GM21528 (cell line): Measurements from ENCODE around the gene CRACR2A.

Experiments
- ATAC-seq: cut with Tn5 transposase; IDR thresholded peaks from one replicate; pipeline ENCODE4 v1.9.1; 2021; ENCODE audit warnings: mild to moderate bottlenecking, moderate library complexity; ENCODE audit not compliant: unreplicated experiment, low FRiP score

CRACR2A gene, protein sequence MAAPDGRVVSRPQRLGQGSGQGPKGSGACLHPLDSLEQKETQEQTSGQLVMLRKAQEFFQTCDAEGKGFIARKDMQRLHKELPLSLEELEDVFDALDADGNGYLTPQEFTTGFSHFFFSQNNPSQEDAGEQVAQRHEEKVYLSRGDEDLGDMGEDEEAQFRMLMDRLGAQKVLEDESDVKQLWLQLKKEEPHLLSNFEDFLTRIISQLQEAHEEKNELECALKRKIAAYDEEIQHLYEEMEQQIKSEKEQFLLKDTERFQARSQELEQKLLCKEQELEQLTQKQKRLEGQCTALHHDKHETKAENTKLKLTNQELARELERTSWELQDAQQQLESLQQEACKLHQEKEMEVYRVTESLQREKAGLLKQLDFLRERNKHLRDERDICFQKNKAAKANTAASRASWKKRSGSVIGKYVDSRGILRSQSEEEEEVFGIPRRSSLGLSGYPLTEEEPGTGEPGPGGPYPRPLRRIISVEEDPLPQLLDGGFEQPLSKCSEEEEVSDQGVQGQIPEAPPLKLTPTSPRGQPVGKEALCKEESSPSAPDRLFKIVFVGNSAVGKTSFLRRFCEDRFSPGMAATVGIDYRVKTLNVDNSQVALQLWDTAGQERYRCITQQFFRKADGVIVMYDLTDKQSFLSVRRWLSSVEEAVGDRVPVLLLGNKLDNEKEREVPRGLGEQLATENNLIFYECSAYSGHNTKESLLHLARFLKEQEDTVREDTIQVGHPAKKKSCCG

DNA sequence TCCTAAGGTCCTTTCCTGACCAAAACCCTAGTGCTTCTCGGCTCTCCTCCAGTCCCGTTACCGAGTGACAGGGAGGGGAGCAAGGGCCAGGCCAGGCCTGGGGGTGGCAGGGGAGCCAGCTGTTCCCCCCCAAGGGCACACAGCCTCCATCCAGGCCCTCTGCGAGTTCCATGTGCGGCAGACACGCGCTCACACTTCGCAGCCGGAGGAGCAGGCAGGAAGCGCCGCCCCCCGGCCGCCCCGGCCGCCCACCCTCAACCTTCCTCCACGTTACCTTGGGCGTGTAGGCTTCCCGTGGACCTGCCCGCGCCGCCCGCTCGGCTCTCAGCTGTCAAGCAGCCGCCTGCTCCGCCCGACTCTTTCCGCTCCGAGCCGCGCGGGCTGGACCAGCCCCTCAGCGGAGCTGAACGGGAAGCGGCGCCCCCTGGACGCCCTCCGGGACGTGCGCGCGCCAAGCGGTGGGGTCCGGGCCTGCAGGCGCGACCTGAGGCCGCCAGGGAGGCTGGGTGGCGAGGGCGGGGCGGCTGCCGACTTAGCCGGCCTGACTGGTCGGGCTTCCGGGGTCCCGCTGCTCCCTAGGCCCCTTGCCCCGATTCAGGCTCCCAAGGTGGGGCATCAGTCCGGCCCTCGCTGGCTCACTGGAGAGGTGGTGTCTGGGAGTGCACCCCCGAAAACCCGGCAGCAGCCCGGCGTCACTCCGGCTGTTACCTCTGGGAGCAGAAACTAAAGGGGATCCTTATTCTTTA lies at the start of gene CRACR2A:
Gene CRACR2A (minus strand): TSS at position 369 of the 746 bp plus-strand sequence. CDS start 56,110 bp downstream, outside the sequence.
- peak; percentile 73 for ATAC-seq

DNA sequence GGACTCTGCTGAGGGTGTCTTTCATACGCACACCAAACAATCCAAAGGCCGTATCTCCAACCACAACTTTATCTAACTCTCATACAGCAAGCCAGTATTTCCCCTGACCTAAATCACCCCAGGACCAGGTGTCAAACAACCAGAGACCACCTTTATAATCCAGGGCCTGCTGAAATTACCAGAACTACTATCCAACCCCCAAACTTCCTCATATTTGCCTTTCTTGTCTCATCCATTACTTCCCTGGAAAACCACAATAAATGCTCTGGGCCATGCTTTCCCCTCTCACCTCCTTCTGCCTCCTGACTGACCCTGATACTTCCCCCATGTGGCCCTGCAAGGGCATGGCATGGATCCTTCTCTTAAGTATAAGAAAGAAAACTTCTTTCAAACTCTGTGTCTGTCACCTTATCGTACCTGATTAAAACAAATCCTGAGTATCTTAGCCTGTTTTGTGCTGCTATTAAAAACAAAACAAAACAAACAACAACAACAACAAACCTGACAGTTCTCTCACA lies 44.7 kb upstream of the CRACR2A start:
- no peak for ATAC-seq

DNA sequence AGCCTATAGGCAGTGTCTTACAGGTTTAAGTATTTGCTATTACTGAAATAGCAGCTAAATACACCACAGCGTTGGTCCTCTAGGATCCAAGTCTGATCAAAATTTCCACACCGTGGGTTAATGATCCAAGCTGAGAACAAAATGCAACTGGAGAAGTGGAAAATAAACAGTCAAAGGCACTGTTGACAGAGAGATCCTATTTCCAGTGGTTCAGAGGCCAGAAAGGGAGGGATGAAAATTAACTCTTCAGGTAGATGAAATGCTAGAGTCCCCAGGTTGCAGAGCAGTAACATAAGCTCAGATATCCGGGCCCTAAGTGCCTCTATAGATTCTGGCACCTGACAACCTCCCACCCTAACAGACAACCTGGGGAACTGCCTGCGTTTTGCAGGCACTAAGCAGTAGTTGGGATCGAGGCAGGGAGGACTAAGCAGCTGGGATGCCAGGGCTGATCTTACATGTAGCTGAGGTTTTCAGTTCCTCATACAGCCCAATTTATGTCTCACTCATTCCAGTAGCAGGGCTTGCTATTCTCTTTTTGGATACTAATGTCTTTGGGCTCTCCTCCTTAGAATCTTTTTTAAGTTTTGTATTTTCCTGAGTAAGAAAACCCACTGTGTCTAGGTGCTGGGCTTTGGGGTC lies 42.7 kb upstream of the CRACR2A start:
- ATAC-seq: no peak

DNA sequence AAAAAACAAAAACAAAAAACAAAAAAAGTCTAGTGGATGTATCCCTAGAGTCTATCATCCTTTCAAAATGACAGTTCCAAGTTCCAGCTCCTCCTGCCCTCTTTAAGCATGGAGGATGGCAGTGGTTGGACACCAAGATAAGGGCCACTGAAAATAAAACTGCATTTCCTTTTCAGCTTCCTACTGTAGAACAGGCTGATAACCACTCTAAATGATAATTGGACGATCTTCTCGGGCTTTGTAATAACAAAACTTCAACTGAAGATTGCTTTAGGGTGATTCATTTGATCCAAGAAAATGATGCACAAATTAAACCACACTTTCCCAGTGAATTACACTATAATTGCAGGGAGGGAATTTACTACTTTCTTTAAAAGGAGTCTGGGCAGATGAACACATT lies 42.2 kb upstream of the CRACR2A start:
- no peak for ATAC-seq

DNA sequence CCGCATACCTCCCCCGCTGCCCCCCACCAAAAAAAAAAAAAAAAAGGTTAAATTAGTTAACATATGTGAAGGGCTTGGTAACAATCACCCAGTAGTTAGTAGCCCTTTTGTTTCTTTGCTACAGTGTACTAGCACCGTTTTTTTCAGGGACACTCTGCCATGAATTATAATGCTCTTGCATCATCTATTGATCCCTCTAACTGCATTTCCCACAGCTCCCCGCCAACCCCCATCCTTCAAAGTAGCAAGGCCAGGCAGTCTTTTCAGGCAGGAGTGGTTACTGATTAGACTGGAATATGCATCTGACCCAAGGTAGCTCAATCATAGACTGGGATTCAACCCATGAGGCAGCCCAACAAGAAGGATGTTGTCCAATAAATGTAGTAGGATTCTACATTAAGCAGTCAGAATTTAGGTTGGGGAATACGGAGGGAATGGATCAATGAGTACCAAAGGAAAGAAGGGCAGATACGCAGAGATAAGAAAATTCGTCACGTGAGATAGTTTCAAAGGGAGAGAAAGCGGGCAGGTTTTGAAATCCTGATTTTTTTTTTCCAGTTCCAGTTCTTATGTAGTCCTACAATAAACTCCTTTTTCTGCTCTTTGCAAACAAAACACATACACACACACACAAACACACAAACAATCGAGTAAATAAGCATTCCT lies 39.8 kb upstream of the CRACR2A start:
- no peak for ATAC-seq

DNA sequence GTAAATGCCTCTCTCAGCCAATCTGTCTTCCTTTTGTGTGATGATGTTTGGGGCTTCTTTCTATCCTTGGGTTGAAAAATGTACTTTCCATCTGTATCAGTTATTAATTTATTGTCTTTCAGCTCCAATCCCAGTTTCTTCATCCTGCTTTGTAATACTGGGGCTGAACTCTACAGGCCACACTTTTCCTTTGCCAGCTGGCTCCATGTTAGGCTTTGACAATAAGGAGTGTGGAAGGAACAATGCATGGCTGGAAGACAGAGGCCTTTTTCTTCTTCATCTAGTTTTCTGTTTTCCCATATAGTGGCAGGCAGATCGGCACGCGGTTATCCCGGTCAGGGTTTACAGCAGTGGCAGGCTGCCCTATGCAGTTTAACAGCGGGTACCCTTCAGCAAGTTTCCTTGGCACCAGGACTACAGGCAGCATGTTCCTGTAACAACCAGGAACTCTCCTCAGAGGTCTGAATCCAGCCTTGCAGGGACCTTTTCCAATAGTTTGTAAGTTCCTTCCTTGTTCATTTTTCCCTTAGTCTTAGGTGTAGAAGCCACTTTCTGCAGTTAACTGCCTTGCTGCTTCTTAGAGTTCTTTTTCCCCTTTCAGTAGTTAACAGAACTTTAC lies 38.5 kb upstream of the CRACR2A start:
- ATAC-seq: no peak

DNA sequence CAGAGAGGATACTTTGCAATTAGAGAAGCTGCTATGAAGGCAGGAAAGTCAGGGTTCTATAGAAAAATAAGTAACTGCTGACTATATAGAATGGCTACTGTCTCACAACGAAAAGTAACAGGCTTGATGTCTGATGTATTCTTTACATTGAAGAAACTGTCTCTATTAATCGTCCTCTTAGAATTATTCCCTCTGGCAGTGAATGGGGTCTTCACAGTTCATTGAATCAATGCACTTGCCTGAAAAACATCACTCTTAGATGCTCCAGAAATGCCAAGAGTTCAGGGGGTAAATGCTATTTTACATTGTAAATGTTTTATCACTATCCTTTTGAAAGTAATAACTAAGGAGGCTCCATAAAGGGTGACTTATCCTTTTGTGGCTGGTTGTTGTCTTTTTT lies 37.7 kb upstream of the CRACR2A start:
- ATAC-seq: no peak

DNA sequence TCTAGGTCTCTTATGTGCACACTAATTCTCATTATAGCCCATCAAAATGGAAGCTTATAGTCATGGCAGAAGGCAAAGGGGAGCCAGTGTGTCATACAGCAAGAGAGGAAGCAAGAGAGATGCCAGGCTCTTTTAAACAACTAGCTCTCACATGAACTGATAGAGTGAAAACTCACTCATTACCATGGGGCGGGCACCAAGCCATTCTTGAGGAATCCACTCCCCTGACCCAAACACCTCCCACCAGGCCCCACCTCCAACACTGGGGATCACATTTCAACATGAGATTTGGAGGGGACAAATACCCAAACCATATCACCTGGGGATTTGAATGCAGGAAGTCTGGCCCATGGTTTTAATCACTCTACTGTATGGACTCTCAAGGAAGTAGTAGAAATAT lies 36.9 kb upstream of the CRACR2A start:
- ATAC-seq: no peak

DNA sequence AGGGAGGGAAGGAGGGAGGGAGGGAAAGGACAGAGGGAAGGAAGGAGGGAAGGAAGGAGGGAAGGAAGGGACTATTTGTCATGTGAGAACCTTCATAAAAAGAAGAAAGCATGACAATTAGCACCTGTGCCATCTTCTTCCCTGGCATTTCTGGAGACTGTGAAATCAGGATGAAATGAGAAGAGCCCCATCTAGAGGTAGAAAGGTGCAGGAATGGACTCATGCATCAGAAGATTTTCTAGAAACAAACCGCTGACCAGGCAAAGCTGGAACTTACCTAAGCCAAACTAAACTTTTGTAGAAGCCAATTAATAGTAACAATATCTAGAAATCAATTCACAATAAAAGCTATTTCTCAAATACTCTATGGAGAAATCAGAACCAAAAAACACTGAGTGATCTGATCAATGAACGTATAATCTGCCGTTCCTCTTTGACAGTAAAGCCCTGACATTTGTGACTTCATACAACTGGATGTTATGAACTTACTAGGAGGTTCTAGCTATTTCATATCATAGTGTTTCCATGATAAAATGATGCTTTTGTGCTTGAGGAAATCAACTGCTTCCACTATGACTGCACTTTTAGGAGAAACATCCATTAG lies 24.4 kb upstream of the CRACR2A start:
- ATAC-seq: no peak

DNA sequence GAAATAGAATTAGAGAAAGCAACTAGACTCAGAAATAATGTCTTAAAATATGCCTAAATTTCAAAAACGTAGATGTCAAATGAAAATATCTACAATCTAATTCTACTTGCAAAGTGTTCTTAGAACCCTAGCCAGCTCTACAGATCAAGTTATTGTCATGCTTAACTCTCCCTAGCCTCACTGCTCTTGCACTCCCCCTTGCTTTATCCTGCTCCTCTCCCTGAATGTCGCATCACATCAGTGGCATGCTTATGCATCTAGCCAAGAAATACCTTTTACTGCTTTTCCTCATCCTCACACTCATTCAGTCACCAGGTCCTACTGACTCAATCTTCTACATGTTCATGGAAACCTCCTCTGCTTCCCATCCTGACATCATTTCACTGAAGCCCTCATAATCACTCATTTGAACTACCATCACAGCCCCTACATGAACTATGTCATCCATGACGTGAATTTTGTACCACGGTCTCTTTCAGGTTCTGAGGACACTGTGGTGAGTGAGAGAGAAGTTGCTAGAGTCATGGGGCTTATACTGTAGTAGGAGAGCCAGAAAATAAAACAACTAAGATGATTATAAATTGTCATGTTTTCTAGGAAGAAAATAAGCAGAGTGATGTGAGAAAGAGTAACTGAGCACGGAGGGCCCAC lies 22.6 kb upstream of the CRACR2A start:
- ATAC-seq: no peak

DNA sequence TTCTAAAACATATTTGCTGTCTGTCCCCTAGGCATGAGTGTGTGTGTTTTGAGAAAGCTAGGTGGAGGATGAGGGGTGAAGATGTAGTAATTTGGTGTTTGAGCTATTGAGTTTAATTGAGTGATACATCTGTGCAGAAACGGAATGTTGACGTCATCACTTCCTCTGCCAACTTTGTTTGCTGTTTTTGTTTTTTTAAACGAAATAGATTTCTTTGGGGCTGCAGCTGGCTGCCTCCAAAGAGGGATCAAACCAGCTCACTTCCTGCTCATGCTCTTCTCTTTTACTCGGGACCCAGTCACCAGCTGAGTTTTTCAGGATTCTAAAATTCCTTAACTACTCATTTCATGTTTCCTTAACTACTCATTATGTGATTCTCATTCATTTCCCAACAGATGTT lies 19.5 kb upstream of the CRACR2A start:
- no peak for ATAC-seq

DNA sequence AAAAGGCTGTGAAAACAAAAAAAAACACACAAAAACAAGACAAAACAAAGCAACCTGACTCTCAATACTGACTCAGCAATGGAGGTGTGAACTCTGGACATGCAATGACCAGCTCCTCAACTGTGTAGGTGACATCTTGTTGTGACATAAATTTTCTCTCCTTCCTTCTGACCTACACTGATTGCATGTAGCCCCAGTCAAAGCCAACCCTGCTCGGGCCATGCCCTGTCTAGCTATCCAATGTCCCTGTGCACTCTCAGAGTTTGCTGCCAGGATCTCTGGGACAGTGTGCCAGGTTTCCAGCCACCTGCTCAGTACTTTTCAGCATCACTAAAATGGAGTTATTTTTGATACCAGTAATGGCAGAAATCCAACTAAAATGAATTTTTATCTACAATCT lies 18.9 kb upstream of the CRACR2A start:
- no peak for ATAC-seq

DNA sequence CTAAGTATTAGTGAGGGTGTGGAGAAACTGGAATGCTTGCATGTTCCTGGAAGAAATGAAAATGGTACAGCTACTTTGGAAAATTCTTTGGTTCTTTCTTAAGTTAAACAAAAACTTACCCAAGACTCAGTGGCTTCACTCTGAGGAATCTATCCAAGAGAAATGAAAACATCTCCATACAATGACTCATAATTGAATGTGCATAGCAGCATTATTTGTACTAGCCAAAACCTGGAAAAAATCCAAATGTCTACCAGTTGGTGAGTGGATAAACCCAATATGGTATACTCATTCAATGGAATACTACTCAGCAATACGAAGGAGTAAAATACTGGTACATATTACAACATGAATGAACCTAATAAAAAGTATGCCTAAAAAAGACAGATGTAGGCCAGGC lies 18.0 kb upstream of the CRACR2A start:
- ATAC-seq: no peak

DNA sequence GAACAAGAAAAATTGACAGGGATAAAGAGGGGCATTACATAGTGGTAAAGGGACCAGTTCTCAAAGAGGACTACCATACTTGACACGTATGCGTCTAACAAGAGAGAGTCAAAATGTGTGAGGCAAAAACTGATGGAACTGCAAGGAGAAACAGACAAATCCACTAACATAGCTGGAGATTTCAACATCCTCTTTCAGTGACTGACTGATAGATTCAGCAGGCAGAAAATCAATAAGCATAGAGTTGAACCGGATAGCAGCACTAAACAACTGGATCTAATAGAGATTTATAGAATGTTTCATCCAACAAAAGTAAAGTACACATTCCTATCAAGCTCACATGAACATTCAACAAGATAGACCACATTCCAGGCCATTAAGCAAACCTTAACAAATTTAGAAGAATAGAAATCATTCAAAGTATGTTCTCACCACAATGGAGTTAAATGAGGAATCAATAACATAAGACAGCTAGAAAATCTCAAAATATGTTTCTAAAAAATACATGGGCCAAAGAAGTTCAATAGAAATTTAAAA lies 16.1 kb upstream of the CRACR2A start:
- no peak for ATAC-seq

DNA sequence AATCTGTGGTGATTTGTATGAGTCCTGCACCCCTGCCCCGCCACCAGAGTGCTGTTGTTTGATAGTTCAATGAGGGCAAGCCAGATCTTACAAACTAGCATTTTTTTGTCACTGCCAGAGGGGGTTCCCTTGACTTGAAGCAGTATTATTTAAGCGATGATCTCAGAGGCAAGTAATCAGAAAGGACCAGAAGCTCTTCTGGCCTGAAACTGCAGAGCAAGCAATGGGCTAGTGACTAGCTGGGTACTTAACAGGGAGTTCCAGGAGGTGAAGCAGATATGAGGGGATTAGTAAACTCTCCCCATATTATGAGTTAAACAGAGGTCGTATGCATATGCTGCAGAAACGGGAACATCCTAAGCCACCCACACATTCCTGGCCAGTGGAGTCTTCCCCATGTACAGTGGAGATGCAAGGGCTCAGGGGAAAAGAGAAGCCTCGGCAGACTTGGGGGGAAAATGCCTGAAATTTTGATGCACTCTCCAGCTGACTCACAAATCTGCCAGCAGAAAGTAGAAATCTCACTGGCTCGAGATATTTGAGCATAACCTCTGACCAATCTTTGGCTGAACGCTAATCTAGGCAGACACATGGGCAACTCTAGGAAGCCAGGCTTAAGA lies 8.3 kb upstream of the CRACR2A start:
- no peak for ATAC-seq

DNA sequence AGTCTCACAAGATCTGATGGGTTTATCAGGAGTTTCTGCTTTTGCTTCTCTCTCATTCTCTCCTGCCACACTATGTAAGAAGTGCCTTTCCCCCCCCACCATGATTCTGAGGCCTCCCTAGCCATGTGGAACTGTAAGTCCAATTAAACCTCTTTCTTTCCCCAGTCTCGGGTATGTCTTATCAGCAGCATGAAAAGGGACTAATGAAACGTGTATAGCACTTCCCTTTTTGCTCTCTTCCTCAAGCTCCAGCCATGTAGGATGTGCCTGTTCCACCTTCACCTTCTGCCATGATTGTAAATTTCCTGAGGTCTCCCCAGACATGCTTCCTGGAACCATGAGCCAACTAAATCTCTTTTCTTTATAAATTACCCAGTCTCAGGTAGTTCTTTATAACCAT lies 7.0 kb upstream of the CRACR2A start:
- no peak for ATAC-seq

DNA sequence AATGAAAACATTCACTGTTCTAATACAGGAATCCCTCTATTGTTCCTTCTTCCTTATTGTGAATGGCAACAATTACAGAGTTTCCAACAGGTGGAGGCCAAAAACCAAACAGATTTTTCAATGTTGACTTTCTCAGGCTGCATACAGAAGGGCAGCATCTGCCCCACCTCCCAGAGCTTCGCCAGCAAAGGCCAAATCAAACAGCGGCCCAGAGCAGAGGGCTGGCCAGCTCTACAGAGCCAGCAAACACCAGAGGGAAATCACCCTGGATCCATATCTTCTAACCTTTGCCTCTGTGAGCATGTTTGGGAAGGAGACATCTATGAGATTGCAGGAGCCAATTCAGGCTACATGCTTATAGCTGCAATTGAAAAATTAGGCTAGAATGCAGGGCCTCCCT lies 4.4 kb upstream of the CRACR2A start:
- no peak for ATAC-seq

DNA sequence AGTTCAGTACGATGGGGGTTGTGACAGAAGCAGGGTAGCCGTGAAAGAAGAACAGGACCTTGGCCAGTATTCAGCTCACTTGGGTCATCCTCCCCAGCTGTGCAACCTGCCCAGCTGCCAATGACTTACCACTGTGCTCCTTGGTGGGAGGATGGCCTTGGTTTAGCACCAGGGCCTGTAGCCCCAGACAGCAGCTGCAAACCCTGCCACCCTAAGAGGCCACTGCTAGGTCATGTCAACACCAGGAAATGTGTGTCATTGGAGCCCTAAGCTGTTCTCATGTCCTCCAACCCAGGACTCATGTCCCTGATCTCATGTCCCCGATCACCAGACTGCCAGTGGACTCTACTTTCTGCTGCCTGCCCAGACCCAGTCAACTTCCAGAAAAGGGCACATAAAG lies 3.0 kb upstream of the CRACR2A start:
- ATAC-seq: no peak
